ENCODE data around the gene RALGAPA2.

Gene RALGAPA2

GRCh38 chr20:20477444-20478041 lies 234.9 kb downstream of the RALGAPA2 start:
- TF ChIP-seq CTCF (IDR thresholded peaks at IDR 0.05; ENCODE audit: low read depth, low read length): no peak
- no peak for DNase-seq (ENCODE audit: extremely low read depth, low read depth)

- DNase-seq (ENCODE audit: extremely low read depth, low read depth): no peak
- TF ChIP-seq CTCF (IDR thresholded peaks at IDR 0.05; ENCODE audit: low read depth, low read length): no peak
Measured at GRCh38 chr20:20476504-20476903, 235.9 kb downstream of the RALGAPA2 start.

GRCh38 chr20:20473657-20474056 lies 238.8 kb downstream of the RALGAPA2 start:
- TF ChIP-seq CTCF (IDR thresholded peaks at IDR 0.05; ENCODE audit: low read depth, low read length): no peak
- DNase-seq (ENCODE audit: extremely low read depth, low read depth): no peak

GRCh38 chr20:20472684-20473274 lies 239.7 kb downstream of the RALGAPA2 start:
- TF ChIP-seq CTCF (IDR thresholded peaks at IDR 0.05; ENCODE audit: low read depth, low read length): no peak
- DNase-seq (ENCODE audit: extremely low read depth, low read depth): no peak

GRCh38 chr20:20466341-20466879 lies 246.0 kb downstream of the RALGAPA2 start:
- TF ChIP-seq CTCF (IDR thresholded peaks at IDR 0.05; ENCODE audit: low read depth, low read length): no peak
- DNase-seq (ENCODE audit: extremely low read depth, low read depth): peak; percentile 54

GRCh38 chr20:20465252-20465651 lies 247.2 kb downstream of the RALGAPA2 start:
- TF ChIP-seq CTCF (IDR thresholded peaks at IDR 0.05; ENCODE audit: low read depth, low read length): peak; percentile 18; the same call in 1 of the 2 replicates
- no peak for DNase-seq (ENCODE audit: extremely low read depth, low read depth)

- DNase-seq (ENCODE audit: extremely low read depth, low read depth): no peak
- no peak for TF ChIP-seq CTCF (IDR thresholded peaks at IDR 0.05; ENCODE audit: low read depth, low read length)
Measured at GRCh38 chr20:20463933-20464374, 248.5 kb downstream of the RALGAPA2 start.
